ENCODE measurements around the gene LRRC53. TPM values are rescaled to one million over a fixed set of nuclear protein-coding genes. Genes with fewer than 3 reads are reported as not detected.

The LRRC53 gene
- total RNA-seq, 4 donors from 2014 or later: not detected

DNA sequence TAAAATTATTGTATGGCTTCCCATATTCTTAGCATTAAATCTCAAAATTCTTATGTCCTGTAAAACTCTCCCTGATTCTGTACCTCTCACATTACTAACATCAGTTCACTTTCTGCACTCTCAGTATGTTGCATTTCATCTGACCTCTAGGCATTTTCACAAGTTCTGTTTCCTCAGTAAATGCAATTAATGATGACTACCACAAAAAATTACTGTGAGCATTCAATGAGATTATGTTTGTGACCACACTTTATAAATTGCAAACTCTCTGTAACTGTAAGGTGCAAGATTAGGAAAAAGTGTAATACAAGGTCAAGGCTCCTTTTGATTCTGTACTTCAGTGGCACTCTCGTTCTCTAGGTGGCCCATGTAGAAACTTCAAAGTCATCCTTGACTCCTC is 60.4 kb downstream of the LRRC53 start:
- 36 to 78% methylated on average over 1 of the region's 1 CpG for WGBS, 2 donors (ENCODE audit: low coverage in 1 of 2)

DNA sequence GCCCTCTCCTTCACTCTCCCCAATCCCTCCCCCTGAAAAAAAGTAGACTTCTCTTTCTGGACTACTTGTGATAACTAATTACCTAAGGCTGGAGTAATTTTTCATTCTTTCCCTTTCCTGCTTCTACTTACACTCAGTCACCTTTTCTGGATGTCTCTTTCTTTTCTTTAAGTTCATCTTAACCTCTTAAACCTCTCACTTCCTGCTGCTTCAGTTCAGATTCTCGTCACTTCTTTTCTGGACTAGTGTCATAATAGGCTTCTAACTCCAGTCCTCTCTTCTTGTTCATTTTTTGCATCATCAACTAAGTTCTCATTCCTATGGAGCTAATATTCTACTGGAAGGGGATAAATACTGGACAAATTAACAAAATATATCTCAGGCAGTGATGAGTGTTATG is 75.4 kb downstream of the LRRC53 start:
- DNase-seq: no peak
- H3K9me3 ChIP-seq: no peaks in the 10 kb centered on the region
- no peaks in the 10 kb centered on the region for H3K27me3 ChIP-seq
- no peaks in the 10 kb centered on the region for H3K4me1 ChIP-seq
- intact Hi-C loops (cut with DNase I; ENCODE audit: low total_unique reads) (no loop called here), in situ Hi-C loops (cut with MboI; ENCODE audit: low pct_ligation_motif_present in 1 of 4, low pct_unique_long_range_greater_than_20kb in 1 of 4, low sequenced_read_pairs in 3 of 4) (no loop called here)
- H3K27ac ChIP-seq: no peak overlapping the region
- WGBS, 2 donors (ENCODE audit: low coverage in 1 of 2): 69 to 88% methylated on average over 1 of the region's 1 CpG
- H3K4me3 ChIP-seq: no peak overlapping the region
- no peaks in the 10 kb centered on the region for H3K36me3 ChIP-seq
- TF ChIP-seq POLR2A (IDR thresholded peaks at IDR 0.05): no peak
- TF ChIP-seq, protein P1, sequence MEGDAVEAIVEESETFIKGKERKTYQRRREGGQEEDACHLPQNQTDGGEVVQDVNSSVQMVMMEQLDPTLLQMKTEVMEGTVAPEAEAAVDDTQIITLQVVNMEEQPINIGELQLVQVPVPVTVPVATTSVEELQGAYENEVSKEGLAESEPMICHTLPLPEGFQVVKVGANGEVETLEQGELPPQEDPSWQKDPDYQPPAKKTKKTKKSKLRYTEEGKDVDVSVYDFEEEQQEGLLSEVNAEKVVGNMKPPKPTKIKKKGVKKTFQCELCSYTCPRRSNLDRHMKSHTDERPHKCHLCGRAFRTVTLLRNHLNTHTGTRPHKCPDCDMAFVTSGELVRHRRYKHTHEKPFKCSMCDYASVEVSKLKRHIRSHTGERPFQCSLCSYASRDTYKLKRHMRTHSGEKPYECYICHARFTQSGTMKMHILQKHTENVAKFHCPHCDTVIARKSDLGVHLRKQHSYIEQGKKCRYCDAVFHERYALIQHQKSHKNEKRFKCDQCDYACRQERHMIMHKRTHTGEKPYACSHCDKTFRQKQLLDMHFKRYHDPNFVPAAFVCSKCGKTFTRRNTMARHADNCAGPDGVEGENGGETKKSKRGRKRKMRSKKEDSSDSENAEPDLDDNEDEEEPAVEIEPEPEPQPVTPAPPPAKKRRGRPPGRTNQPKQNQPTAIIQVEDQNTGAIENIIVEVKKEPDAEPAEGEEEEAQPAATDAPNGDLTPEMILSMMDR (IDR thresholded peaks at IDR 0.05): no peak
- no peak for TF ChIP-seq POLR2AphosphoS5 (IDR thresholded peaks at IDR 0.05)
- no peak for TF ChIP-seq EP300 (IDR thresholded peaks at IDR 0.05; ENCODE audit: low read depth)

More for the DNA sequence above, 60.4 kb downstream of the LRRC53 start:
- Histone ChIP-seq H3K4me3 (no peak overlapping the region), H3K36me3 (no peaks in the 10 kb centered on the region), H3K27ac (no peak overlapping the region), H3K27me3 (no peaks in the 10 kb centered on the region), H3K4me1 (no peaks in the 10 kb centered on the region), H3K9me3 (no peaks in the 10 kb centered on the region)
- no peak for DNase-seq
- in situ Hi-C loops (cut with MboI; ENCODE audit: low pct_ligation_motif_present in 1 of 4, low pct_unique_long_range_greater_than_20kb in 1 of 4, low sequenced_read_pairs in 3 of 4): no loop called here
- intact Hi-C loops (cut with DNase I; ENCODE audit: low total_unique reads): no loop called here
- TF ChIP-seq EP300 (IDR thresholded peaks at IDR 0.05; ENCODE audit: low read depth) (no peak), POLR2A (IDR thresholded peaks at IDR 0.05) (no peak), POLR2AphosphoS5 (IDR thresholded peaks at IDR 0.05) (no peak)
- TF ChIP-seq, protein P1 (IDR thresholded peaks at IDR 0.05): no peak

DNA sequence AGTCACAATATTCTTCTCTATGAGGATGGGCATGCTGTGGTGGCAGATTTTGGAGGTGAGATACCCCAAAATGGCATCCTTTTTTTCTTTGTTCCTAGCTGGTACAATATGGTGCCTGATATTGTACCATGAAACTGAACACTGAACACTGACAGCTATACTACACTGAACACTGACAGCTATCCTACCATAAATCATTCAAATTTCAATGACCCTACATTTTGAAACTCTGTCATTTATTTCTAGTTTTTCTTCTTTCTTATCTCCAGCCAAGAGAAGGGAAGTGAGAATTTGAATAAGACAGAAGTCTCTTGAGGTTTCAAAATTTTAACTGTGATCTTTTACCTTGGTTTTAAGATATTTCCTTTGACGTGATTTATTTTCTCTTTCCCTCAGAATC is 76.3 kb downstream of the LRRC53 start:
- no peak for DNase-seq
- Histone ChIP-seq H3K36me3 (no peaks in the 10 kb centered on the region), H3K27me3 (no peaks in the 10 kb centered on the region), H3K4me3 (no peak overlapping the region), H3K9me3 (no peaks in the 10 kb centered on the region), H3K4me1 (no peaks in the 10 kb centered on the region), H3K27ac (no peak overlapping the region)
- TF ChIP-seq, protein P1 (IDR thresholded peaks at IDR 0.05): no peak
- TF ChIP-seq EP300 (IDR thresholded peaks at IDR 0.05; ENCODE audit: low read depth): no peak
- no peak for TF ChIP-seq POLR2AphosphoS5 (IDR thresholded peaks at IDR 0.05)
- TF ChIP-seq POLR2A (IDR thresholded peaks at IDR 0.05): no peak
- 68 to 75% methylated on average over 1 of the region's 1 CpG for WGBS, 2 donors (ENCODE audit: low coverage in 1 of 2)
- in situ Hi-C loops (cut with MboI; ENCODE audit: low pct_ligation_motif_present in 1 of 4, low pct_unique_long_range_greater_than_20kb in 1 of 4, low sequenced_read_pairs in 3 of 4): no loop called here
- intact Hi-C loops (cut with DNase I; ENCODE audit: low total_unique reads): no loop called here

DNA sequence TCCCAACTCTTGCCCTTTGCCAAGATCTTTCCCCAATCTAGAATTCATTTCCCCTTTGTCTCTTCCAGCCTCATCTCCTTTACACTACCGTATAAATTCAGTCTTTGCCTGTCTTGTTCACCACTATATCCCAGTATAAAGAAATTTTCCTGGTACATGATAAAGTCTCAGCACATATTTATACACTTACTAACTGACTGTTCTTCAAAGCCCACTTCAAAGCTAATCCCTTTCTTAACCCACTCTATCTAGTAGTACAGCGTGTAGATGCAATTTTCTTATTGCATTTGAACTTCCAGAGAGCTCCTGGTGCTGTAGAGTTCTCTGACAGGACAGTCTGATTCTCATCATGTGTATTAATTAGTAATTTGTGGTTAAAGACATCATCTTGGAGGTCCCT is 78.1 kb downstream of the LRRC53 start:
- in situ Hi-C loops (cut with MboI; ENCODE audit: low pct_ligation_motif_present in 1 of 4, low pct_unique_long_range_greater_than_20kb in 1 of 4, low sequenced_read_pairs in 3 of 4) (no loop called here), intact Hi-C loops (cut with DNase I; ENCODE audit: low total_unique reads) (no loop called here)
- Histone ChIP-seq H3K9me3 (no peaks in the 10 kb centered on the region), H3K36me3 (no peaks in the 10 kb centered on the region), H3K4me1 (no peaks in the 10 kb centered on the region), H3K27ac (no peak overlapping the region), H3K27me3 (no peaks in the 10 kb centered on the region), H3K4me3 (no peak overlapping the region)
- TF ChIP-seq, protein P1 (IDR thresholded peaks at IDR 0.05): no peak
- TF ChIP-seq POLR2AphosphoS5 (IDR thresholded peaks at IDR 0.05) (no peak), EP300 (IDR thresholded peaks at IDR 0.05; ENCODE audit: low read depth) (no peak), POLR2A (IDR thresholded peaks at IDR 0.05) (no peak)
- 57 to 78% methylated on average over 2 of the region's 2 CpGs for WGBS, 2 donors (ENCODE audit: low coverage in 1 of 2)
- no peak for DNase-seq
